Measurements from ENCODE around the gene PIK3R4.

Gene PIK3R4

GRCh38 chr3:130661140-130661891 is 85.3 kb downstream of the PIK3R4 start:
- Histone ChIP-seq H3K36me3 (ENCODE audit: control insufficient read depth in 4 of 4, insufficient read depth in 4 of 4, low read length in 3 of 4) (peaks cover 0 to 6% (median 0%) of the 10 kb centered on the region in 4 experiments), H3K9me3 (ENCODE audit: control extremely low read depth in 1 of 5, control insufficient read depth in 4 of 5, insufficient read depth in 2 of 5, low read depth in 1 of 5, low read length in 4 of 5) (peaks cover 0 to 2% (median 0%) of the 10 kb centered on the region in 5 experiments), H3K4me3 (ENCODE audit: control insufficient read depth in 1 of 7, extremely low read depth in 1 of 7, insufficient read depth in 4 of 7, low read depth in 2 of 7, low read length in 6 of 7) (no peak overlapping the region), H3K4me1 (ENCODE audit: control extremely low read depth in 1 of 4, control insufficient read depth in 4 of 4, insufficient read depth in 4 of 4, low read length in 3 of 4) (no peaks in the 10 kb centered on the region), H3K27ac (ENCODE audit: insufficient read depth in 1 of 2, low read depth in 1 of 2, low read length in 2 of 2, poor library complexity in 1 of 2, severe bottlenecking in 2 of 2) (no peak overlapping the region), H3K27me3 (replicated peaks in 2 of 5; ENCODE audit: control insufficient read depth in 4 of 5, insufficient read depth in 5 of 5, low read length in 4 of 5) (no peaks in the 10 kb centered on the region)
- ChIA-PET POLR2A (no interaction called here), CTCF (no interaction called here)
- WGBS (ENCODE audit: insufficient coverage) = no CpG with 5 or more reads among the region's 7 CpGs
- no peak for DNase-seq

DNA sequence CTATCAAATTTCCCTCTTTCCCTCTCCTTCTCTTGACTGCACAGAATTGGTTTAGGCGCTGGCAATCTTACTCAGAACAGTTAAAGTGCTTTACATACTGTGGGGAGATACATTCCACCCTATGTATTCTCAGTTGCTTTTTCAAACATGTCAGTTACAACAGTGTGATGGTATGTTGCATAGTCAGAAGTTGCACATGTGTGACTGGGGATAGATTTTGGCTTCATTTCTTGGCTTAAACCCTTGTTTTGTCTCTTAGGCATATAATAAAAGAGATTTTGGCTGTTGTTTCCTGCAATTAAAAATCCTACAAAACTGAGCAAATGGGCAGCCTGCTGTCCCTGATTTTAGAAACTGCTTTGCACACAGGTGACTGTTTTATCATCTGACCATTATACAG is 86.7 kb downstream of the PIK3R4 start:
- H3K27me3 ChIP-seq (replicated peaks in 2 of 5; ENCODE audit: control insufficient read depth in 4 of 5, insufficient read depth in 5 of 5, low read length in 4 of 5) = no peaks in the 10 kb centered on the region
- peaks cover 0 to 3% (median 0%) of the 10 kb centered on the region in 4 experiments for H3K36me3 ChIP-seq (ENCODE audit: control insufficient read depth in 4 of 4, insufficient read depth in 4 of 4, low read length in 3 of 4)
- ChIA-PET POLR2A (no interaction called here), CTCF (no interaction called here)
- H3K9me3 ChIP-seq (ENCODE audit: control extremely low read depth in 1 of 5, control insufficient read depth in 4 of 5, insufficient read depth in 2 of 5, low read depth in 1 of 5, low read length in 4 of 5) = no peaks in the 10 kb centered on the region
- H3K27ac ChIP-seq (ENCODE audit: insufficient read depth in 1 of 2, low read depth in 1 of 2, low read length in 2 of 2, poor library complexity in 1 of 2, severe bottlenecking in 2 of 2) = no peak overlapping the region
- WGBS (ENCODE audit: insufficient coverage) = no CpG with 5 or more reads among the region's 1 CpG
- no peaks in the 10 kb centered on the region for H3K4me1 ChIP-seq (ENCODE audit: control extremely low read depth in 1 of 4, control insufficient read depth in 4 of 4, insufficient read depth in 4 of 4, low read length in 3 of 4)
- DNase-seq = no peak
- H3K4me3 ChIP-seq (ENCODE audit: control insufficient read depth in 1 of 7, extremely low read depth in 1 of 7, insufficient read depth in 4 of 7, low read depth in 2 of 7, low read length in 6 of 7) = no peak overlapping the region

GRCh38 chr3:130658678-130659077 is 88.0 kb downstream of the PIK3R4 start:
- H3K4me1 ChIP-seq (ENCODE audit: control extremely low read depth in 1 of 4, control insufficient read depth in 4 of 4, insufficient read depth in 4 of 4, low read length in 3 of 4) = no peaks in the 10 kb centered on the region
- H3K27me3 ChIP-seq (replicated peaks in 2 of 5; ENCODE audit: control insufficient read depth in 4 of 5, insufficient read depth in 5 of 5, low read length in 4 of 5) = no peaks in the 10 kb centered on the region
- WGBS (ENCODE audit: insufficient coverage) = 100% methylated on average over 4 of the region's 4 CpGs
- peaks cover 0 to 3% (median 0%) of the 10 kb centered on the region in 4 experiments for H3K36me3 ChIP-seq (ENCODE audit: control insufficient read depth in 4 of 4, insufficient read depth in 4 of 4, low read length in 3 of 4)
- DNase-seq = no peak
- no peak overlapping the region for H3K27ac ChIP-seq (ENCODE audit: insufficient read depth in 1 of 2, low read depth in 1 of 2, low read length in 2 of 2, poor library complexity in 1 of 2, severe bottlenecking in 2 of 2)
- CTCF ChIA-PET = no interaction called here
- H3K4me3 ChIP-seq (ENCODE audit: control insufficient read depth in 1 of 7, extremely low read depth in 1 of 7, insufficient read depth in 4 of 7, low read depth in 2 of 7, low read length in 6 of 7) = no peak overlapping the region
- H3K9me3 ChIP-seq (ENCODE audit: control extremely low read depth in 1 of 5, control insufficient read depth in 4 of 5, insufficient read depth in 2 of 5, low read depth in 1 of 5, low read length in 4 of 5) = no peaks in the 10 kb centered on the region
- POLR2A ChIA-PET = no interaction called here

GRCh38 chr3:130656627-130657026 is 90.0 kb downstream of the PIK3R4 start:
- peaks cover 0 to 3% (median 0%) of the 10 kb centered on the region in 4 experiments for H3K36me3 ChIP-seq (ENCODE audit: control insufficient read depth in 4 of 4, insufficient read depth in 4 of 4, low read length in 3 of 4)
- CTCF ChIA-PET = no interaction called here
- H3K9me3 ChIP-seq (ENCODE audit: control extremely low read depth in 1 of 5, control insufficient read depth in 4 of 5, insufficient read depth in 2 of 5, low read depth in 1 of 5, low read length in 4 of 5) = no peaks in the 10 kb centered on the region
- DNase-seq = no peak
- WGBS (ENCODE audit: insufficient coverage) = 96% methylated on average over 5 of the region's 5 CpGs
- POLR2A ChIA-PET = no interaction called here
- H3K27ac ChIP-seq (ENCODE audit: insufficient read depth in 1 of 2, low read depth in 1 of 2, low read length in 2 of 2, poor library complexity in 1 of 2, severe bottlenecking in 2 of 2) = no peak overlapping the region
- H3K27me3 ChIP-seq (replicated peaks in 2 of 5; ENCODE audit: control insufficient read depth in 4 of 5, insufficient read depth in 5 of 5, low read length in 4 of 5) = no peaks in the 10 kb centered on the region
- no peaks in the 10 kb centered on the region for H3K4me1 ChIP-seq (ENCODE audit: control extremely low read depth in 1 of 4, control insufficient read depth in 4 of 4, insufficient read depth in 4 of 4, low read length in 3 of 4)
- H3K4me3 ChIP-seq (ENCODE audit: control insufficient read depth in 1 of 7, extremely low read depth in 1 of 7, insufficient read depth in 4 of 7, low read depth in 2 of 7, low read length in 6 of 7) = no peak overlapping the region

DNA sequence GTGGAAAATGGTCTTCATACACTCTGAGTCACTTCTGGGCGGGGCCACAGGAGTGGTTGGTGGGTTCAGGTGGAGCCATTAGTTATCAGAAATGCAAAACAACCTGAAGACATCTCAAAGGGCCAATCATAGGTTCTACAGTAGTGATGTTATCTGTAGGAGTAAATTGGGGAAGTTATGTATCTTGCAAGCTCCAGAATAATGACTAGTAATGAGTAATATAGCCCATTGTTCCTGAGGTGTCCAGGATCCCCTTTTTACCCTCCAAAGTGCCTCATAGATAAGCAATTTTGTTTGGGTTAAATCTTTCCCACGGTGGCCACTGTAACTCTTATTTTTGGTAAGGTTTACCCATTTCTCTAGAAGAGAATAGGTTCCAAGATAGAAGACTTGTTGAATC is 91.7 kb downstream of the PIK3R4 start:
- Histone ChIP-seq H3K9me3 (ENCODE audit: control extremely low read depth in 1 of 5, control insufficient read depth in 4 of 5, insufficient read depth in 2 of 5, low read depth in 1 of 5, low read length in 4 of 5) (no peaks in the 10 kb centered on the region), H3K4me3 (ENCODE audit: control insufficient read depth in 1 of 7, extremely low read depth in 1 of 7, insufficient read depth in 4 of 7, low read depth in 2 of 7, low read length in 6 of 7) (no peak overlapping the region), H3K36me3 (ENCODE audit: control insufficient read depth in 4 of 4, insufficient read depth in 4 of 4, low read length in 3 of 4) (peaks cover 0 to 3% (median 0%) of the 10 kb centered on the region in 4 experiments), H3K4me1 (ENCODE audit: control extremely low read depth in 1 of 4, control insufficient read depth in 4 of 4, insufficient read depth in 4 of 4, low read length in 3 of 4) (no peaks in the 10 kb centered on the region), H3K27me3 (replicated peaks in 2 of 5; ENCODE audit: control insufficient read depth in 4 of 5, insufficient read depth in 5 of 5, low read length in 4 of 5) (no peaks in the 10 kb centered on the region), H3K27ac (ENCODE audit: insufficient read depth in 1 of 2, low read depth in 1 of 2, low read length in 2 of 2, poor library complexity in 1 of 2, severe bottlenecking in 2 of 2) (no peak overlapping the region)
- ChIA-PET POLR2A (no interaction called here), CTCF (no interaction called here)
- WGBS (ENCODE audit: insufficient coverage) = no CpG with 5 or more reads among the region's 2 CpGs
- DNase-seq = peak in 2 of 3 donors; percentile 11 to 19

DNA sequence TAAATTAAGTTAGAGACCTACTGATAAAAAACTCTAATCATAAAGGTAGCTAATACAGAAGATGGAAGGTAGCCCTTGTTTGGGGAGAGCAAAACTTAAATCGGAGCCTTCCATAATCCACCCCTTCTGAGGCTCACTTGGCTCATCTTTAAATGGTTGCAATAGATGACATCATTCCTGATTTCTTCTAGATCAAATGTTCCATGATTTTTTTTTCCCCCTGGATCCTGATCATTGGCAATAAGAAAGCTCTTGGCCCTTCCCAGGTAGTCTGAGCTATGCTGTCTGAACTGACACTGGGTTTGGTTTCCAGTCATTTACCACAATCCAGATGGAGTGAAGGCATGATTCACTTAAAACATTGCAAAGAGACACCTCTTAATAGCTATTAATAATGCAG is 92.5 kb downstream of the PIK3R4 start:
- Histone ChIP-seq H3K4me3 (ENCODE audit: control insufficient read depth in 1 of 7, extremely low read depth in 1 of 7, insufficient read depth in 4 of 7, low read depth in 2 of 7, low read length in 6 of 7) (no peak overlapping the region), H3K27me3 (replicated peaks in 2 of 5; ENCODE audit: control insufficient read depth in 4 of 5, insufficient read depth in 5 of 5, low read length in 4 of 5) (no peaks in the 10 kb centered on the region), H3K9me3 (ENCODE audit: control extremely low read depth in 1 of 5, control insufficient read depth in 4 of 5, insufficient read depth in 2 of 5, low read depth in 1 of 5, low read length in 4 of 5) (no peaks in the 10 kb centered on the region), H3K27ac (ENCODE audit: insufficient read depth in 1 of 2, low read depth in 1 of 2, low read length in 2 of 2, poor library complexity in 1 of 2, severe bottlenecking in 2 of 2) (no peak overlapping the region), H3K36me3 (ENCODE audit: control insufficient read depth in 4 of 4, insufficient read depth in 4 of 4, low read length in 3 of 4) (peaks cover 0 to 3% (median 0%) of the 10 kb centered on the region in 4 experiments), H3K4me1 (ENCODE audit: control extremely low read depth in 1 of 4, control insufficient read depth in 4 of 4, insufficient read depth in 4 of 4, low read length in 3 of 4) (no peaks in the 10 kb centered on the region)
- POLR2A ChIA-PET = no interaction called here
- DNase-seq = no peak
- CTCF ChIA-PET = no interaction called here
- 89% methylated on average over 1 of the region's 1 CpG for WGBS (ENCODE audit: insufficient coverage)

GRCh38 chr3:130649061-130649654 is 97.5 kb downstream of the PIK3R4 start:
- CTCF ChIA-PET = no interaction called here
- no peaks in the 10 kb centered on the region for H3K4me1 ChIP-seq (ENCODE audit: control extremely low read depth in 1 of 4, control insufficient read depth in 4 of 4, insufficient read depth in 4 of 4, low read length in 3 of 4)
- no peaks in the 10 kb centered on the region for H3K27me3 ChIP-seq (replicated peaks in 2 of 5; ENCODE audit: control insufficient read depth in 4 of 5, insufficient read depth in 5 of 5, low read length in 4 of 5)
- POLR2A ChIA-PET = no interaction called here
- DNase-seq = no peak
- no peaks in the 10 kb centered on the region for H3K36me3 ChIP-seq (ENCODE audit: control insufficient read depth in 4 of 4, insufficient read depth in 4 of 4, low read length in 3 of 4)
- WGBS (ENCODE audit: insufficient coverage) = 94% methylated on average over 21 of the region's 30 CpGs
- no peak overlapping the region for H3K27ac ChIP-seq (ENCODE audit: insufficient read depth in 1 of 2, low read depth in 1 of 2, low read length in 2 of 2, poor library complexity in 1 of 2, severe bottlenecking in 2 of 2)
- no peak overlapping the region for H3K4me3 ChIP-seq (ENCODE audit: control insufficient read depth in 1 of 7, extremely low read depth in 1 of 7, insufficient read depth in 4 of 7, low read depth in 2 of 7, low read length in 6 of 7)
- no peaks in the 10 kb centered on the region for H3K9me3 ChIP-seq (ENCODE audit: control extremely low read depth in 1 of 5, control insufficient read depth in 4 of 5, insufficient read depth in 2 of 5, low read depth in 1 of 5, low read length in 4 of 5)

Measured in common myeloid progenitor, CD34-positive (primary cell).